NAMALWA (cell line): ENCODE measurements around the gene UBQLNL.

ENCODE experiments used
- DNase-seq: peaks from one replicate; pipeline ENCODE4 v3.0.0-alpha.2; 2015; ENCODE audit warnings: low spot score

UBQLNL gene

GRCh38 chr11:5507177-5507932 is 9.1 kb downstream of the UBQLNL start:
- DNase-seq: peak; percentile 8

GRCh38 chr11:5505363-5506048 is 11.0 kb downstream of the UBQLNL start:
- DNase-seq: no peak

- DNase-seq: no peak
Measured at GRCh38 chr11:5504403-5504921, 12.0 kb downstream of the UBQLNL start.

- DNase-seq: no peak
Measured at GRCh38 chr11:5500393-5500801, 16.1 kb downstream of the UBQLNL start.

GRCh38 chr11:5499671-5500070 is 16.8 kb downstream of the UBQLNL start:
- no peak for DNase-seq

- DNase-seq: no peak
Measured at GRCh38 chr11:5489576-5490357, 26.7 kb downstream of the UBQLNL start.

GRCh38 chr11:5488798-5489399 is 27.6 kb downstream of the UBQLNL start:
- no peak for DNase-seq

GRCh38 chr11:5488385-5488784 is 28.1 kb downstream of the UBQLNL start, which contains the start of gene OR52D1:
Gene OR52D1 (plus strand): TSS chr11:5488685. CDS start chr11:5488707, 22 bp downstream.
- no peak for DNase-seq

GRCh38 chr11:5486421-5486820 is 30.1 kb downstream of the UBQLNL start:
- DNase-seq: no peak

DNA sequence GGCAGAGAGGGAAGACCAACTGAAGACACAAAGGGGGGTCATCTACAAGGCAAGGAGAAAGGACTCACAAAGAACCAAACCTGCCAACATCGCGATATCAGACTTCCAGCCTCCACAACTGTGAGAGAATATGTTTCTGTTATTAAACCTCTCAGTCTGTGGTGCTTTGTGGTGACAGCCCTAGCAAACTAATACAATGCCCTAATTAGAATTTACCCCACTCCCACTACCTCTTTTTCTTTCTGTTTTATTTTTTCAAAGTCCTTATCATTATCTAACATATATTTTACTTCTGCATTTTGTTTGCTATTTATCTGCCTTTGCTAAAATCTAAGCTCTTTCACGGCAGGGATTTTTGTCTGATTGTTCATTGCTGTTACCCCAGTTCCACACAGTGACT is 30.5 kb downstream of the UBQLNL start:
- no peak for DNase-seq

GRCh38 chr11:5476186-5476819 is 40.2 kb downstream of the UBQLNL start:
- peak; percentile 60 for DNase-seq

GRCh38 chr11:5473921-5474320 is 42.6 kb downstream of the UBQLNL start:
- no peak for DNase-seq

DNA sequence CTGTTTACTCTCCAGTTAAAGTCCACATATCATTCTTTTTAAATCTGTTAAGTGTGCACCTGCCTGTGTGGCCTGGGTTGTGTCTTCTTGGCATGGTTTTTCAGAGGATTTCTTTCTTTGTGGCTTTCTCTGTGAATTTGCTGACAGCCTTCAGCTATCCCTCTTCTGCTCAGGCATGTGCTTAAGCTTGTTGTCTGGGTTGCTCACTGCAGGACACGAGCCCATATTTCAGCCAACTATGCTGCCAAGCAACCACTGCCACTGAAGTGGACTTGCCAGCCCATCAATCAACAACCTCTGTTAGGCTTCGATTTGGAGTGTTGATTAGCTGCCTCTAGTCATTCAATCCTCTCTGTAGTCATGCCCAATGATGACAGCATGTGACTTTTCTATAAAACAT is 49.0 kb downstream of the UBQLNL start:
- no peak for DNase-seq
